Measurements from ENCODE around the gene TMPRSS11E. TPM values are rescaled to one million over a fixed set of nuclear protein-coding genes. Genes with fewer than 3 reads are reported as not detected.
"Not testable (repeated sequence)": the region's sequence is repeated elsewhere in the genome, so short reads cannot be mapped to it uniquely, and the experiment has no call there.

TMPRSS11E gene, protein sequence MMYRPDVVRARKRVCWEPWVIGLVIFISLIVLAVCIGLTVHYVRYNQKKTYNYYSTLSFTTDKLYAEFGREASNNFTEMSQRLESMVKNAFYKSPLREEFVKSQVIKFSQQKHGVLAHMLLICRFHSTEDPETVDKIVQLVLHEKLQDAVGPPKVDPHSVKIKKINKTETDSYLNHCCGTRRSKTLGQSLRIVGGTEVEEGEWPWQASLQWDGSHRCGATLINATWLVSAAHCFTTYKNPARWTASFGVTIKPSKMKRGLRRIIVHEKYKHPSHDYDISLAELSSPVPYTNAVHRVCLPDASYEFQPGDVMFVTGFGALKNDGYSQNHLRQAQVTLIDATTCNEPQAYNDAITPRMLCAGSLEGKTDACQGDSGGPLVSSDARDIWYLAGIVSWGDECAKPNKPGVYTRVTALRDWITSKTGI
- total RNA-seq = not detected

- Histone ChIP-seq H3K27me3 (no peaks in the 10 kb centered on the region), H3K36me3 (no peaks in the 10 kb centered on the region), H3K4me3 (no peak within 1 kb of the TSS), H3K9me3 (no peaks in the 10 kb centered on the region), H3K4me1 (no peaks in the 10 kb centered on the region), H3K27ac (no peak within 1 kb of the TSS)
- TF ChIP-seq EP300 (IDR thresholded peaks at IDR 0.05) (no peak), POLR2A (IDR thresholded peaks at IDR 0.05) (no peak), POLR2AphosphoS5 (IDR thresholded peaks at IDR 0.05) (no peak)
- TF ChIP-seq, protein P1, sequence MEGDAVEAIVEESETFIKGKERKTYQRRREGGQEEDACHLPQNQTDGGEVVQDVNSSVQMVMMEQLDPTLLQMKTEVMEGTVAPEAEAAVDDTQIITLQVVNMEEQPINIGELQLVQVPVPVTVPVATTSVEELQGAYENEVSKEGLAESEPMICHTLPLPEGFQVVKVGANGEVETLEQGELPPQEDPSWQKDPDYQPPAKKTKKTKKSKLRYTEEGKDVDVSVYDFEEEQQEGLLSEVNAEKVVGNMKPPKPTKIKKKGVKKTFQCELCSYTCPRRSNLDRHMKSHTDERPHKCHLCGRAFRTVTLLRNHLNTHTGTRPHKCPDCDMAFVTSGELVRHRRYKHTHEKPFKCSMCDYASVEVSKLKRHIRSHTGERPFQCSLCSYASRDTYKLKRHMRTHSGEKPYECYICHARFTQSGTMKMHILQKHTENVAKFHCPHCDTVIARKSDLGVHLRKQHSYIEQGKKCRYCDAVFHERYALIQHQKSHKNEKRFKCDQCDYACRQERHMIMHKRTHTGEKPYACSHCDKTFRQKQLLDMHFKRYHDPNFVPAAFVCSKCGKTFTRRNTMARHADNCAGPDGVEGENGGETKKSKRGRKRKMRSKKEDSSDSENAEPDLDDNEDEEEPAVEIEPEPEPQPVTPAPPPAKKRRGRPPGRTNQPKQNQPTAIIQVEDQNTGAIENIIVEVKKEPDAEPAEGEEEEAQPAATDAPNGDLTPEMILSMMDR (IDR thresholded peaks at IDR 0.05) = no peak
- ATAC-seq (ENCODE audit: low FRiP score in 2 of 2) (no peak), DNase-seq (no peak)
- WGBS, 2 donors = 62 to 66% methylated on average over 3 of the region's 3 CpGs
Observed at GRCh38 chr4:68447201-68447600, at the start of gene TMPRSS11E. Gene TMPRSS11E (plus strand): TSS chr4:68447463. CDS start chr4:68447513, 50 bp downstream.

DNA sequence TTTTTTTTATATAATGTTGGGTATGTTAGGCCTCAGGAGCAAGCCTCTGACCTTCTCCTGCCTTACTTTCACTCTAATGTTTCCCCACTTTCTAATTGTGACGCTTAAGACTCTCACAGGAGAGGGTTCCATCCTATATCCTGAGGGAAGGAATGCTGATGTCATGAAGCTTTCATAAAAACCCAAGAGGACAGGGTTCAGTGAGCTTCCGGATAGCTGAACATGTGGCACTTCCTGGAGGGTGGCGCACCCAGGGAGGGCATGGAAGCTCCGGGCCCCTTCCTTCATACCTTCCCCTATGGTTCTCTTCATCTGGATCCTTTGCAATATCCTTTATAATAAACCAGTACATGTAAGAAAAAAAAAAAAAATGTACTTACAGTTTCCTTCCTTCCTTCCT, 48.0 kb upstream of the TMPRSS11E start:
- H3K27me3 ChIP-seq = no peaks in the 10 kb centered on the region
- DNase-seq = no peak
- no peaks in the 10 kb centered on the region for H3K36me3 ChIP-seq
- no peaks in the 10 kb centered on the region for H3K4me1 ChIP-seq
- H3K27ac ChIP-seq = no peak overlapping the region
- TF ChIP-seq POLR2A (IDR thresholded peaks at IDR 0.05) = no peak
- TF ChIP-seq EP300 (IDR thresholded peaks at IDR 0.05) = no peak
- TF ChIP-seq, protein P1 (IDR thresholded peaks at IDR 0.05) = no peak
- TF ChIP-seq POLR2AphosphoS5 (IDR thresholded peaks at IDR 0.05) = no peak
- H3K9me3 ChIP-seq = no peaks in the 10 kb centered on the region
- WGBS, 2 donors = 88 to 94% methylated on average over 4 of the region's 4 CpGs
- no peak for ATAC-seq (ENCODE audit: low FRiP score in 2 of 2)
- H3K4me3 ChIP-seq = no peak overlapping the region

DNA sequence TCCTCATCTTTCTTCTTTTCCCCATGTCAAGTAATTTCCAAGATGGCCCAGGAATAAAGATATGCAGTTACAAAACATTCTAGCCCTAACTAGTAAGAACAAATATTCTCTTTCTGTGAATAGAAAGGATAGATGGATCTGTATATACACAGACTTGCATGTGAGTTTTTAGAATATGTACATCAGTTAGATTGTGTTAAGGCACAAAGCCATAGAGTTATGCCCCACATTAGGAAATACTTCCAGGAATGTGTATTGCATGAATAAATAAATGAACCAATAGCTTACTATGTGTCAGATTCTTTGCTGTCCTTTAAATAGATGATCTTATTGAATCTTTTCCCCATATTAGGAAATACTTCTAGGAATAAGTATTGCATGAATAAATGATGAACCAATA, 46.0 kb upstream of the TMPRSS11E start:
- no peaks in the 10 kb centered on the region for H3K4me1 ChIP-seq
- no peak overlapping the region for H3K4me3 ChIP-seq
- H3K36me3 ChIP-seq = no peaks in the 10 kb centered on the region
- no peak for DNase-seq
- TF ChIP-seq POLR2AphosphoS5 (IDR thresholded peaks at IDR 0.05) (no peak), EP300 (IDR thresholded peaks at IDR 0.05) (no peak), POLR2A (IDR thresholded peaks at IDR 0.05) (no peak)
- TF ChIP-seq, protein P1 (IDR thresholded peaks at IDR 0.05) = no peak
- no peak overlapping the region for H3K27ac ChIP-seq
- no peaks in the 10 kb centered on the region for H3K27me3 ChIP-seq
- H3K9me3 ChIP-seq = no peaks in the 10 kb centered on the region
- ATAC-seq (ENCODE audit: low FRiP score in 2 of 2) = no peak

DNA sequence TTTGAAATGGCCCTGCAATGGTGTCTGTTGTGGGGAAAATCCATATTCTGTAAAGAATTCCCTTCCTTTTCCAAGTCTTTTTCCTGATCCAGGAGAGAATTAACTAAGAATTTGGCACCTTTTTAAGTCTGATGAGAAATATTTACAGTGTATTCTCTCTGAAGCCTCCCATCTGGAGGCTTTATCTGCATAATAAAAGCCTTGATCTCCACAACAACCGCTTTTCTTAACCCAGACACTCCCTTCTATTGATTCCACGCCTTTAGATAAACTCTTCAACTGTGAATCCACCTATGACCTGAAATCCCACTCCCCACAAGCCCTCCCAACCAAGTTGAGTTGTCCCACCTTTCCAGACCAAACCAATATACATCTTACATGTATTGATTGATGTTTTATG, 43.1 kb upstream of the TMPRSS11E start:
- no peaks in the 10 kb centered on the region for H3K4me1 ChIP-seq
- ATAC-seq (ENCODE audit: low FRiP score in 2 of 2) (no peak), DNase-seq (no peak)
- 79 to 80% methylated on average over 2 of the region's 2 CpGs for WGBS, 2 donors
- no peaks in the 10 kb centered on the region for H3K27me3 ChIP-seq
- H3K4me3 ChIP-seq = no peak overlapping the region
- TF ChIP-seq POLR2AphosphoS5 (IDR thresholded peaks at IDR 0.05) (no peak), EP300 (IDR thresholded peaks at IDR 0.05) (no peak), POLR2A (IDR thresholded peaks at IDR 0.05) (no peak)
- TF ChIP-seq, protein P1 (IDR thresholded peaks at IDR 0.05) = no peak
- no peaks in the 10 kb centered on the region for H3K36me3 ChIP-seq
- no peak overlapping the region for H3K27ac ChIP-seq
- no peaks in the 10 kb centered on the region for H3K9me3 ChIP-seq

GRCh38 chr4:68405718-68406478, 41.4 kb upstream of the TMPRSS11E start:
- not testable (repeated sequence) for H3K9me3 ChIP-seq; ATAC-seq (ENCODE audit: low FRiP score in 2 of 2); DNase-seq; H3K4me3 ChIP-seq; H3K4me1 ChIP-seq; H3K36me3 ChIP-seq; H3K27ac ChIP-seq; H3K27me3 ChIP-seq
- 79 to 81% methylated on average over 13 of the region's 13 CpGs for WGBS, 2 donors

Measured in upper lobe of left lung (tissue), 6 donors.